HG03139 (cell line): ENCODE data around the gene COX8A.

Experiments used
- ATAC-seq: cut with Tn5 transposase; IDR thresholded peaks from one replicate; pipeline ENCODE4 v1.9.1; 2021; ENCODE audit not compliant: unreplicated experiment

Gene COX8A

DNA sequence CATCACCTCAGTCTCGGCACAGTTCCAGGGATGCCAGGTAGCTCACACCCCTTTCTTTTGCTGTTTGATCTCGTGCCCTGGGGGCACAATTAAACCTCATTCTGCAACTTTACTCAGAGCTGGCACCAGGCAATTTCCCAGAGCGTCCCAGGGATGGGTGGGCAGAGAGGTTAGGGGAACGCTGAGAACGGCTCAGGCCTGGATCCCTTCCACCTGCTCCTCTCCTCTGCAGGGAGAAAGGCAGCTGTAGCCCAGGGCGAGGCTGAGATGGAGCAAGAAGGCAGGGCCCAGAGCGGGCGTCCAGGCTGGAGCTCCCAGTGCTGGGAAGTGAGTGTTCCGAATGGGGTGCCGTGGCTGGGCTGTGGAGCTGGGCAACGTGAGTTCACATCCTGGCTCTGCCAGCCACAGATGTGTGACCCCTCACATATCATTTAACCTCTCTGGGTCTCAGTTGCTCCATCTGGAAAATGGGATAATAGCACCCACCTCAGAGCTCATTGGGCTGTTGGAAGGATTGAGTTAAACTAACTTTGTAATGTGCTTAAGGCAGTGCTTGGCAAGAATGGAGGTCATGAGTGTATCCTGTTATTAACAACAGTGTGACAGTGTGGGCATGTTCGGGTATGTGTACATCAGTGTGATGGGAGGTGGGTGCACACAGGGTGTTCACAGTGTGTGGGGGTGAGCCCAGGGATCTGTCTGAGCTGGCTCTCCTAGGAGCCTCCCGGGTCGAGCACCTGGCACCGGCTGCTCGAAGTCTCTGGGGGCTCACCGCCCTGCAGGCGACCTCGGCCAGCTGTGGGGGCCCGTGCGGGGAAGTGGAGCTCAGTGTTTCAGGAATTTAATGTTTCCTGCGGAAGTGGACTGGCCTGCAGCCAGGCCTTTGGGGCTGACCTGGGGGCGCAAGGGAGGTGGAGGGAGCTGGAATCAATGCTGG, 27.3 kb downstream of the COX8A start:
- no peak for ATAC-seq

DNA sequence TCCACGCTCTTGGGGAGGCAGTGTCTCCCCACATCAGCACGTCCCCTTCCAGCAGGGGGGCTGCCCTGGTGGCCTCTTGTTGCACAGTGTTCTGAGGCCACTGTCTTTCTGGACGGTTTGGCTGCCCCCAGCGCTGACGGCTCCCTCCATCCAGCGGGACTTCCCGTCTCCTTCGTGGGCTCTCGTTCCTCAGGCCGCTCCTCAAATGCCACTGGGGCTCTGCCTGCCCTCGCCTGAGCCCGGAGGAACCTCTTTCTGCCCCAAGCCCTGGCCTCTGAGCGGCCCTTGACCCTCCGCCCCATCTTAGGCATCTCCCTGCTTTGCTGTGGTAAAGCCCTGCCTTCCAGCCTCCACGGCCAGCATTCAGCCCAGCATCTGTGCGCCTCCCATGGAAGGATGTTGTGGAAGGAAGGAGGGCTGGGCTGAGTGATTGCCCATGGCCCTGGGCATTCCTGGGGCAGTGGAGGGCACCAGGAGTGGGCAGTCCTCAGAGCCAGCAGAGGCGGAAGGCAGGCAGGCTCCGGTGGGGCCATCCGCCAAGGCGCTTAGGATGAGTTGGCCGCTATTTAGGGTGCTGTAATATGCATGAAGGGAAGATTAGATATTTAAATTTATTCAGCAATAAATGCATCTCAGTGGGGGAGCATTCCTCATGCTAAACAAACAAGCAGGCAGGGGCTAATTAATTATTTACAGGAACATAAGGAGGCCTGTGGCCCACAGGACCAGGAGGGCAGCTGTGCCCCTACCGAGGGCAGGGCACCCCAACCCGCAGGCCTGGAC, 29.6 kb downstream of the COX8A start:
- no peak for ATAC-seq

- no peak for ATAC-seq
Observed at GRCh38 chr11:64004590-64004984, 30.2 kb downstream of the COX8A start.

GRCh38 chr11:64005691-64006090, 31.3 kb downstream of the COX8A start:
- ATAC-seq: no peak

- no peak for ATAC-seq
Observed at GRCh38 chr11:64006398-64006797, 32.0 kb downstream of the COX8A start.

- no peak for ATAC-seq
Observed at GRCh38 chr11:64007160-64007628, 32.8 kb downstream of the COX8A start.

DNA sequence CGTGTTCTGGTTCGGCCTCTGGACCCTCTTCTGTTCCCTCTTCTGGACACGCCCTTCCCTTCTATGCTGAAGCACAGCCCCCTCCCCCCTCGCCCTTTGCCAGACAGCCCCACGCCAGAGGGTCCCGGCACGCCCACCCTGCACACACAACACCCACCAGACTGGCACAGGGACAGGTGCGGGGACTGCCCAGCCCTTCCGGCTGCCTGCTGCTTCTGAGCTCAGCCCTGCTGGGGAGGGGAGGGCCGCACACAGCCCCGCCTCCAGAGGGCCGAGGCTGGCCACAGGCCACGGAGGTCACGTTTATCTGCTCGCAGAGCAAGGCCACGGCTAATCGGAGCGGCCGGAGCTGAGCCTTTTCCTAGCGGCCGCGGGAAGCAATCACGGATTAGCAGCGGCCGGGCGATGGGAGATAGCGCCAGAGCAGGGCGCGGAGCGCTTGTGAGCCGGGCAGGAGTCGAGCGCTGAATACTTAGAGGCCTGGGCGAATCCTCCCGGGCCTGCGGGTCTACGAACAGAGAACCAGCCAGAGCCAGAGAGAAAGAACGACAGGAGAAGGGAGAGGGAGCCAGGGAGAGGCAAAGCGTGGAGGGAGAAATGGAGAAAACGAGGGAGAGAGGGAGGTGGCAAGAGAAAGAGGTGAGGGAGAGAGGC, 33.3 kb downstream of the COX8A start:
- no peak for ATAC-seq

GRCh38 chr11:64008283-64008913, 34.0 kb downstream of the COX8A start:
- ATAC-seq: no peak

GRCh38 chr11:64008914-64009633, 34.7 kb downstream of the COX8A start:
- no peak for ATAC-seq

GRCh38 chr11:64009710-64010109, 35.3 kb downstream of the COX8A start:
- ATAC-seq: no peak

GRCh38 chr11:64010783-64011182, 36.4 kb downstream of the COX8A start:
- ATAC-seq: no peak

DNA sequence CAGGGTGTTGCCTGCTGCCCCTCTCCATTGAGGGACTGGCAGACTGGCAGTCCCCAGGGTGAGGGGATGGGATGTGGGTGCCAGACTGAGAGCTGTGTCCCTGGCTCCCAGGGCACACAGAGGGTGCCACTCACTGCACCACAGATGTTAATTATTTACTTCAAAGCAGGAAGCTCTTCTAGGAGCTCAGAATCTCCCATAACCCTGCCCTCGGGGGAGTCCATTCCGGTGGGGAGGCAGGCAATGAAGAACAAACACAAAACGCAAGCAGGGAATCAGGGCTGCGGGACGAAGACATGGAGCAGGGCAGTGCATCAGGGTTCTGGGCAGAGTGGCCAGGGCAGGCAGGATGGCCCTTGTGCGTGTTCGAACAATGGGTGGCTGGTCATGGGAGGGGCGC, 37.0 kb downstream of the COX8A start:
- ATAC-seq: no peak

GRCh38 chr11:64013141-64013896, 38.9 kb downstream of the COX8A start:
- ATAC-seq: no peak

DNA sequence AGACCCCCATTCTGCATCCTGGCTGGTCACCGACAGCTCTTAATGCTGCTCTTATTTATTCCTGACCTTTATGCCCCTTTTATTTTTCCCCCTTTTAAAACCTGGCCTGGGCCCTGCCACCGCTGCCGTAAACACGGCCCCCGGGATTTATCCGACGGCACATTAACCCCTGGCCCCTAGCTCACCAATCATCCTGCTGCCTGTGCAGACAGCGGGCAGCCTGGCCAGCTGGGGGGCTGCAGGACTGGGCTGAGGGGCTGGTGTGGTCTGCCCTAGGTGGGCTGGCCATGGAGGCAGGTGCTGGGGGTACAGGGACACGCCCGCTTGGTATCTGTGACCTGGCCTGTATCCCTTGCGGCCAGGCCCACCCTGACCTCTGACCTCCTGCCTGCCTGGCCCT, 39.9 kb downstream of the COX8A start:
- no peak for ATAC-seq

GRCh38 chr11:64015510-64015909, 41.1 kb downstream of the COX8A start:
- ATAC-seq: no peak

DNA sequence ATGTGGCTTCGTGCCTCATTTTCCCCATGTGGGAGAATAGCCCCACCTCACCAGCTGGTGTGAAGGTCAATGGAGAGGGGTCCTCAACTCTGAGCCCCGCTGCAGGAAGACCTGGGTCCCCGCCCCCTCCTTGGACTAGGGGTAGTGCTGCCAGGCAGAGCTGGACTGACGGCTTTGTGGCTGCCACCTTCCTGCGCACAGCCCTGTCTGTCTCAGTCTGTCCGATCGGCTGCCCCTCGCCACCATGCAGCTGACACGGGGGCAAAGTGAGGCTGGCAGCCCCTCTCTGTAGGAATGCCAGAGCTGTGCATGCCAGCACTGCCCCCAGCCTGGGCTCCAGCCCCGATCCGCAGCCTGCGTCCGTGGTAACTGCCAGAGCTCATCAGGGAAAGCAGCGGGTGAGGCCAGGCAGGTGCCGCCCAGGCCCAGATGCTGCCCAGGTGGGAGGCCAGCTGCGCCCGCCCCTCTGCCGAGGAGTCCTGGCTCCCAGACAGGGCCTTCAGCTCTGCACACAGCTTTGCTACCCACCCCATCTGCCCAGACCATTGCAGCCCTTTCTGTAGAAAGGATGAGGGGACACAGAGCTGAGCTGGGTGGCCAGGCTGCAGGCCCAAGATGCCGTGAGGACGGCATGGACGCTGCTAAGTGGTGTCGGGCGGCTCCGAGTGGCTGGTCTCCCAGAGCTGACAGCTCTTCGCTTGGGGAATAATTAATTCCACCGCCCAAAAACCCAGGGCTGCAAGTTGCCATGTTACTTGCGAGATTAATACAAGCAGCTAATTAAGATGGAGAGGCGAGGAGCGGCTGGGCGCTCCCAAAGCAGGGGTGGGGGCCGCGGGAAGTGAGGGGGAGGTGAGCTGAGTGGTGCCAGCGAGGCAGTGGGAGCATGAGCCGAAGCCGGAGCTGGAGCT, 41.8 kb downstream of the COX8A start:
- no peak for ATAC-seq

- no peak for ATAC-seq
Observed at GRCh38 chr11:64017945-64018224, 43.5 kb downstream of the COX8A start.

GRCh38 chr11:64018310-64018709, 43.9 kb downstream of the COX8A start:
- no peak for ATAC-seq
